Fibroblast of gingiva (primary cell): ENCODE data around the gene KRT34.
A peak's percentile ranks its signal among the peaks of the same experiment; 100 is the strongest.
"Not testable (repeated sequence)": the region's sequence is repeated elsewhere in the genome, so short reads cannot be mapped to it uniquely, and the experiment has no call there.

Source experiments
- DNase-seq: peaks from one replicate; pipeline ENCODE4 v3.0.0-alpha.2; 2011; ENCODE audit warnings: low read depth

Gene KRT34

GRCh38 chr17:41381943-41382342 is at the start of gene KRT34:
KRT34 (minus strand) TSS chr17:41382306; CDS start chr17:41382246, 60 bp downstream.
- not testable (repeated sequence) for DNase-seq

GRCh38 chr17:41430376-41430775 is 48.3 kb upstream of the KRT34 start:
- DNase-seq: not testable (repeated sequence)

- DNase-seq: no peak
Observed at GRCh38 chr17:41429667-41430066, 47.6 kb upstream of the KRT34 start.

GRCh38 chr17:41428591-41429291 is 46.6 kb upstream of the KRT34 start:
- DNase-seq: no peak

- DNase-seq: no peak
Observed at GRCh38 chr17:41424111-41424635, 42.1 kb upstream of the KRT34 start, which contains the start of gene KRT37. KRT37 (minus strand) TSS chr17:41424585; CDS start chr17:41424523, 62 bp downstream.

GRCh38 chr17:41422586-41422985 is 40.5 kb upstream of the KRT34 start:
- not testable (repeated sequence) for DNase-seq

- DNase-seq: no peak
Observed at GRCh38 chr17:41421617-41422016, 39.5 kb upstream of the KRT34 start.

GRCh38 chr17:41421116-41421515 is 39.0 kb upstream of the KRT34 start:
- no peak for DNase-seq

- no peak for DNase-seq
Observed at GRCh38 chr17:41420134-41420533, 38.0 kb upstream of the KRT34 start.

GRCh38 chr17:41419716-41420115 is 37.6 kb upstream of the KRT34 start:
- DNase-seq: no peak

GRCh38 chr17:41418116-41418860 is 36.2 kb upstream of the KRT34 start:
- no peak for DNase-seq

- DNase-seq: no peak
Observed at GRCh38 chr17:41417576-41418015, 35.5 kb upstream of the KRT34 start.

GRCh38 chr17:41417127-41417526 is 35.0 kb upstream of the KRT34 start:
- DNase-seq: no peak

- peak; percentile 38 for DNase-seq
Observed at GRCh38 chr17:41416479-41416878, 34.4 kb upstream of the KRT34 start.

GRCh38 chr17:41415833-41416335 is 33.8 kb upstream of the KRT34 start:
- peak; percentile 83 for DNase-seq

- no peak for DNase-seq
Observed at GRCh38 chr17:41415411-41415810, 33.3 kb upstream of the KRT34 start.

- DNase-seq: no peak
Observed at GRCh38 chr17:41413982-41414381, 31.9 kb upstream of the KRT34 start.

GRCh38 chr17:41413353-41413957 is 31.3 kb upstream of the KRT34 start:
- DNase-seq: no peak

GRCh38 chr17:41411072-41411840 is 29.1 kb upstream of the KRT34 start:
- DNase-seq: no peak

GRCh38 chr17:41407226-41407625 is 25.1 kb upstream of the KRT34 start:
- no peak for DNase-seq

- DNase-seq: no peak
Observed at GRCh38 chr17:41406205-41406604, 24.1 kb upstream of the KRT34 start.
